ENCODE measurements around the gene LIMD2. TPM values are rescaled to one million over a fixed set of nuclear protein-coding genes. Genes with fewer than 3 reads are reported as not detected.

The LIMD2 gene
- total and polyA plus RNA-seq, 2 of the 8 experiments (the other 6 are each of a cell fraction or from before 2014, with no cell fraction given): 72.0 to 77.2 TPM

DNA sequence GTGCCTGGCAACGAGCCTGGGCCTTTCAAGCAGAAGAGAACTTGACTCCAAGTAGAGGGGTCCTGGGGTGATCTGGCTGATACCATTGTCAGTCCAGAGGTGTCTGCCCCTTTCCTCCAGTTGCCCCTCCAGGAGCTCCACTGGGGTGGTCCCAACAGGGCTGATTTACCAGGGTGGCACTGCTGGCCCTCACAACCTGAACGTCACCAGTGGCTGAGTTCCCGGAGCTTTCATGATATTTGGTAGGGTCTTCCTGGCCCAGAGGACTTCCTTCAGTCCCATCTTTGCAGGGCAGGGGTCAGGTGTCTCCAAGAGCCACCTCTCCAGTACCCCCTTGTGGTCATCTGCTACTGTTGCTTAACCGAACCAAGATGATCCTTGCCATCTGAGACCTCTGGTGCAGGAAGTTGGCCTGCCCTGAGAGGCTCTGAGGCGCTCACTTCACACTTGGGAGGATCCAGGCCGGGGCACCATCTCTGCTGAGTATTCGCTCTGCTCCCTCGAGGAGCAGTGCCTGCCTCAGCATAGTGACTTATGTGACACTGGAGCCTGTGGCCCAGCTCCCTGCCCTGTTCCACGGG lies 3.5 kb downstream of the LIMD2 start (continued):
- TF ChIP-seq, protein P1, sequence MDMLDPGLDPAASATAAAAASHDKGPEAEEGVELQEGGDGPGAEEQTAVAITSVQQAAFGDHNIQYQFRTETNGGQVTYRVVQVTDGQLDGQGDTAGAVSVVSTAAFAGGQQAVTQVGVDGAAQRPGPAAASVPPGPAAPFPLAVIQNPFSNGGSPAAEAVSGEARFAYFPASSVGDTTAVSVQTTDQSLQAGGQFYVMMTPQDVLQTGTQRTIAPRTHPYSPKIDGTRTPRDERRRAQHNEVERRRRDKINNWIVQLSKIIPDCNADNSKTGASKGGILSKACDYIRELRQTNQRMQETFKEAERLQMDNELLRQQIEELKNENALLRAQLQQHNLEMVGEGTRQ (IDR thresholded peaks at IDR 0.05; ENCODE audit: low read length): no peak
